Ammon's horn (tissue), 1 donor: Measurements from ENCODE around the gene SLC29A4.

Experiments
- DNase-seq: peaks from one replicate; pipeline ENCODE4 v3.0.0-alpha.2; 2016; ENCODE audit warnings: low spot score

SLC29A4 gene

GRCh38 chr7:5324961-5325360 is 42.2 kb downstream of the SLC29A4 start:
- DNase-seq: no peak

- DNase-seq: no peak
These were observed 47.5 kb downstream of the SLC29A4 start for GRCh38 chr7:5330288-5330687.

GRCh38 chr7:5332579-5332978 is 49.8 kb downstream of the SLC29A4 start:
- no peak for DNase-seq

GRCh38 chr7:5333121-5334045 is 50.6 kb downstream of the SLC29A4 start:
- no peak for DNase-seq

- DNase-seq: no peak
These were observed 51.9 kb downstream of the SLC29A4 start for GRCh38 chr7:5334671-5335070.

GRCh38 chr7:5337047-5337446 is 54.3 kb downstream of the SLC29A4 start:
- DNase-seq: no peak

GRCh38 chr7:5339955-5340354 is 57.2 kb downstream of the SLC29A4 start:
- DNase-seq: no peak

GRCh38 chr7:5342631-5343030 is 59.9 kb downstream of the SLC29A4 start:
- no peak for DNase-seq

- no peak for DNase-seq
These were observed 61.1 kb downstream of the SLC29A4 start for GRCh38 chr7:5343884-5344283.

GRCh38 chr7:5344342-5344741 is 61.6 kb downstream of the SLC29A4 start:
- no peak for DNase-seq

- DNase-seq: no peak
These were observed 62.4 kb downstream of the SLC29A4 start for GRCh38 chr7:5345171-5345570.

GRCh38 chr7:5345671-5346070 is 62.9 kb downstream of the SLC29A4 start:
- DNase-seq: no peak

- peak; percentile 64 for DNase-seq
These were observed 65.6 kb downstream of the SLC29A4 start for GRCh38 chr7:5348134-5349004.

- no peak for DNase-seq
These were observed 66.2 kb downstream of the SLC29A4 start for GRCh38 chr7:5349005-5349380.

- DNase-seq: no peak
These were observed 66.9 kb downstream of the SLC29A4 start for GRCh38 chr7:5349437-5350173.

GRCh38 chr7:5350174-5350463 is 67.4 kb downstream of the SLC29A4 start:
- DNase-seq: no peak

- DNase-seq: peak; percentile 27
These were observed 68.0 kb downstream of the SLC29A4 start for GRCh38 chr7:5350600-5351385.

GRCh38 chr7:5351507-5352265 is 68.9 kb downstream of the SLC29A4 start:
- no peak for DNase-seq

- DNase-seq: no peak
These were observed 69.8 kb downstream of the SLC29A4 start for GRCh38 chr7:5352440-5353010.

- DNase-seq: peak; percentile 33
These were observed 71.9 kb downstream of the SLC29A4 start for GRCh38 chr7:5354460-5355232.
